CD4-positive, alpha-beta memory T cell (primary cell): ENCODE results near the gene EGR4. TPM values are rescaled to one million over a fixed set of nuclear protein-coding genes. Genes with fewer than 3 reads are reported as not detected.

Experiments
- CTCF ChIA-PET: fragments of 350-600 bp; sonication (Branson Sonifier 250); formaldehyde crosslinking; loops from one replicate; lab custom pipeline; 2021; ENCODE audit warnings: inconsistent platforms; ENCODE audit not compliant: partially characterized antibody; lab: Charles Lee
- POLR2A ChIA-PET: fragments of 350-600 bp; sonication (Branson Sonifier 250); formaldehyde crosslinking; loops from one replicate; lab custom pipeline; 2021; ENCODE audit not compliant: partially characterized antibody; lab: Charles Lee
- DNase-seq, 5 donors: peaks; one replicate each; pipeline versions ENCODE4 v3.0.0 to v3.0.0-alpha.2; 2020 to 2022; ENCODE audit warnings: mixed read lengths in 1 of 5
- H3K27ac ChIP-seq: one replicate; pipeline ENCODE4 v1.7.0; 2013; ENCODE audit warnings: low read depth, low read length
- H3K27me3 ChIP-seq: 2 replicates; pipeline ENCODE4 v1.7.0; 2013; ENCODE audit warnings: mild to moderate bottlenecking, low read length, moderate library complexity; ENCODE audit not compliant: insufficient read depth
- H3K36me3 ChIP-seq: 2 replicates; pipeline ENCODE4 v1.7.0; 2013; ENCODE audit warnings: mild to moderate bottlenecking, low read length, moderate library complexity; ENCODE audit not compliant: insufficient read depth
- H3K4me1 ChIP-seq: 2 replicates; pipeline ENCODE4 v1.7.0; 2013; ENCODE audit warnings: mild to moderate bottlenecking, low read length, moderate library complexity; ENCODE audit not compliant: insufficient read depth
- H3K4me3 ChIP-seq, 2 donors: one replicate each; pipeline ENCODE4 v1.7.0; 2013; ENCODE audit warnings: low read length in 2 of 2, mild to moderate bottlenecking in 1 of 2
- H3K9me3 ChIP-seq, 2 donors: one replicate each; pipeline ENCODE4 v1.7.0; 2013; ENCODE audit warnings: low read length in 2 of 2, control low read depth in 1 of 2; ENCODE audit not compliant: control insufficient read depth in 1 of 2
- H3K27ac Mint-ChIP-seq, 7 donors: one replicate each; pipeline ENCODE4 v1.8.0; 2020 to 2021; ENCODE audit warnings: mixed read lengths in 7 of 7, mild to moderate bottlenecking in 6 of 7, inconsistent platforms in 3 of 7, moderate library complexity in 3 of 7
- H3K27me3 Mint-ChIP-seq, 2 donors: one replicate each; pipeline ENCODE4 v1.8.0; 2020 to 2021; ENCODE audit warnings: mixed read lengths in 2 of 2
- H3K36me3 Mint-ChIP-seq, 2 donors: one replicate each; pipeline ENCODE4 v1.8.0; 2020 to 2021; ENCODE audit warnings: mixed read lengths in 2 of 2, inconsistent platforms in 1 of 2, mild to moderate bottlenecking in 1 of 2
- H3K4me1 Mint-ChIP-seq, 4 donors: one replicate each; pipeline ENCODE4 v1.8.0; 2020 to 2021; ENCODE audit warnings: mixed read lengths in 4 of 4, mild to moderate bottlenecking in 1 of 4
- H3K4me3 Mint-ChIP-seq, 8 donors: one replicate each; pipeline ENCODE4 v1.8.0; 2020 to 2021; ENCODE audit warnings: mixed read lengths in 8 of 8, mild to moderate bottlenecking in 7 of 8, moderate library complexity in 6 of 8, inconsistent platforms in 3 of 8
- H3K9me3 Mint-ChIP-seq, 8 donors: one replicate each; pipeline ENCODE4 v1.8.0; 2020 to 2021; ENCODE audit warnings: mixed read lengths in 8 of 8, mild to moderate bottlenecking in 5 of 8, inconsistent platforms in 3 of 8, moderate library complexity in 1 of 8
- intact Hi-C: fragments of 100-400 bp; cut with micrococcal nuclease; formaldehyde crosslinking; loops from one replicate; pipeline ENCODE4 v1.15.1; 2023
- polyA plus RNA-seq, 2 donors: library from polyadenylated mRNA; unstranded; fragments of 300-500 nt; fragmentation: Illumina TruSeq; gene quantifications; one replicate each; pipeline ENCODE4 v1.2.3, GENCODE V29; 2021
- total RNA-seq, 2 experiments: library from RNA; stranded (reverse); gene quantifications; one replicate each; pipeline ENCODE4 v1.2.3, GENCODE V29; 2021

The EGR4 gene
- total and polyA plus RNA-seq, 4 experiments from 2014 or later: not detected

- no peaks in the 10 kb centered on the region for H3K9me3 ChIP-seq
- peaks cover 8% of the 10 kb centered on the region for H3K4me1 ChIP-seq
- peaks cover 0 to 9% of the 10 kb centered on the region in 2 donors for H3K36me3 Mint-ChIP-seq
- intact Hi-C loops: no loop called here
- H3K9me3 Mint-ChIP-seq: no peaks in the 10 kb centered on the region
- H3K27me3 Mint-ChIP-seq: no peaks in the 10 kb centered on the region
- no peak overlapping the region for H3K4me3 Mint-ChIP-seq
- no peaks in the 10 kb centered on the region for H3K36me3 ChIP-seq
- H3K27ac ChIP-seq: no peak overlapping the region
- POLR2A ChIA-PET: no interaction called here
- H3K4me3 ChIP-seq: no peak overlapping the region
- CTCF ChIA-PET: no interaction called here
- no peak for DNase-seq
- no peak overlapping the region for H3K27ac Mint-ChIP-seq
- no peaks in the 10 kb centered on the region for H3K27me3 ChIP-seq
- peaks cover 1 to 21% (median 5%) of the 10 kb centered on the region in 4 donors for H3K4me1 Mint-ChIP-seq
Measured at GRCh38 chr2:73260338-73260984, 32.9 kb downstream of the EGR4 start.

GRCh38 chr2:73259704-73260337, 33.5 kb downstream of the EGR4 start:
- peak overlapping the region in 1 of 7 donors; percentile 17 for H3K27ac Mint-ChIP-seq
- POLR2A ChIA-PET: no interaction called here

GRCh38 chr2:73259276-73259675, 34.1 kb downstream of the EGR4 start:
- no peaks in the 10 kb centered on the region for H3K36me3 ChIP-seq
- H3K9me3 ChIP-seq: no peaks in the 10 kb centered on the region
- no peak overlapping the region for H3K4me3 Mint-ChIP-seq
- ChIA-PET CTCF (interaction anchor here (3.6 kb wide), 1 partner anchor 30 kb away, joined by 13 read pairs; no protein-coding TSS in a partner anchor), POLR2A (no interaction called here)
- no peaks in the 10 kb centered on the region for H3K27me3 Mint-ChIP-seq
- peaks cover 8% of the 10 kb centered on the region for H3K4me1 ChIP-seq
- H3K9me3 Mint-ChIP-seq: peaks cover 0 to 2% (median 0%) of the 10 kb centered on the region in 8 donors
- intact Hi-C loops: no loop called here
- no peaks in the 10 kb centered on the region for H3K27me3 ChIP-seq
- no peak overlapping the region for H3K4me3 ChIP-seq
- H3K27ac ChIP-seq: no peak overlapping the region
- peaks cover 0 to 13% of the 10 kb centered on the region in 2 donors for H3K36me3 Mint-ChIP-seq
- no peak overlapping the region for H3K27ac Mint-ChIP-seq
- peaks cover 1 to 21% (median 5%) of the 10 kb centered on the region in 4 donors for H3K4me1 Mint-ChIP-seq
- no peak for DNase-seq

More at GRCh38 chr2:73259704-73260337, 33.5 kb downstream of the EGR4 start:
- H3K4me1 ChIP-seq: peaks cover 8% of the 10 kb centered on the region
- CTCF ChIA-PET: interaction anchor here (3.6 kb wide), 1 partner anchor 29 kb away, joined by 13 read pairs; no protein-coding TSS in a partner anchor
- H3K27me3 Mint-ChIP-seq: no peaks in the 10 kb centered on the region
- H3K9me3 Mint-ChIP-seq: peaks cover 0 to 2% (median 0%) of the 10 kb centered on the region in 8 donors
- H3K4me3 Mint-ChIP-seq: no peak overlapping the region
- H3K4me3 ChIP-seq: no peak overlapping the region
- H3K9me3 ChIP-seq: no peaks in the 10 kb centered on the region
- DNase-seq: no peak
- peaks cover 1 to 21% (median 5%) of the 10 kb centered on the region in 4 donors for H3K4me1 Mint-ChIP-seq
- no peaks in the 10 kb centered on the region for H3K27me3 ChIP-seq
- no peak overlapping the region for H3K27ac ChIP-seq
- H3K36me3 ChIP-seq: no peaks in the 10 kb centered on the region
- intact Hi-C loops: no loop called here
- peaks cover 0 to 9% of the 10 kb centered on the region in 2 donors for H3K36me3 Mint-ChIP-seq

- ChIA-PET CTCF (interaction anchor here (3.6 kb wide), 1 partner anchor 30 kb away, joined by 13 read pairs; no protein-coding TSS in a partner anchor), POLR2A (interaction anchor here (1.8 kb wide), 1 partner anchor 9 kb away, joined by 8 read pairs; no protein-coding TSS in a partner anchor)
- H3K27ac ChIP-seq: no peak overlapping the region
- Mint-ChIP-seq H3K27me3 (no peaks in the 10 kb centered on the region), H3K36me3 (peaks cover 2 to 13% of the 10 kb centered on the region in 2 donors), H3K9me3 (peaks cover 0 to 2% (median 0%) of the 10 kb centered on the region in 8 donors), H3K27ac (no peak overlapping the region), H3K4me3 (no peak overlapping the region), H3K4me1 (peaks cover 1 to 21% (median 5%) of the 10 kb centered on the region in 4 donors)
- H3K27me3 ChIP-seq: no peaks in the 10 kb centered on the region
- H3K36me3 ChIP-seq: no peaks in the 10 kb centered on the region
- intact Hi-C loops: no loop called here
- no peaks in the 10 kb centered on the region for H3K9me3 ChIP-seq
- peaks cover 8% of the 10 kb centered on the region for H3K4me1 ChIP-seq
- DNase-seq: no peak
- H3K4me3 ChIP-seq: no peak overlapping the region
Measured at GRCh38 chr2:73258913-73259215, 34.5 kb downstream of the EGR4 start.

GRCh38 chr2:73258186-73258912, 35.0 kb downstream of the EGR4 start:
- Histone ChIP-seq H3K4me3 (no peak overlapping the region), H3K27me3 (no peaks in the 10 kb centered on the region), H3K27ac (no peak overlapping the region), H3K9me3 (no peaks in the 10 kb centered on the region), H3K4me1 (peaks cover 8% of the 10 kb centered on the region), H3K36me3 (peaks cover 1% of the 10 kb centered on the region)
- intact Hi-C loops: no loop called here
- H3K9me3 Mint-ChIP-seq: peaks cover 0 to 2% (median 0%) of the 10 kb centered on the region in 8 donors
- H3K4me3 Mint-ChIP-seq: no peak overlapping the region
- DNase-seq: no peak
- CTCF ChIA-PET: interaction anchor here (3.6 kb wide), 1 partner anchor 31 kb away, joined by 13 read pairs; no protein-coding TSS in a partner anchor
- H3K27me3 Mint-ChIP-seq: no peaks in the 10 kb centered on the region
- POLR2A ChIA-PET: interaction anchor here (1.8 kb wide), 1 partner anchor 10 kb away, joined by 8 read pairs; no protein-coding TSS in a partner anchor
- H3K4me1 Mint-ChIP-seq: peaks cover 1 to 21% (median 5%) of the 10 kb centered on the region in 4 donors
- peak overlapping the region in 2 of 7 donors; percentile 22 to 57 for H3K27ac Mint-ChIP-seq
- peaks cover 6 to 15% of the 10 kb centered on the region in 2 donors for H3K36me3 Mint-ChIP-seq

GRCh38 chr2:73257425-73258125, 35.8 kb downstream of the EGR4 start:
- POLR2A ChIA-PET: interaction anchor here (1.0 to 1.8 kb wide), 3 partner anchors 10 to 128 kb away, joined by 3 to 8 read pairs (median 3); partner anchors contain the start of genes ALMS1 and CCT7
- peak in 3 of 5 donors; percentile 21 to 36 (median 24) for DNase-seq
- peaks cover 13 to 20% of the 10 kb centered on the region in 2 donors for H3K36me3 Mint-ChIP-seq
- Histone ChIP-seq H3K27ac (no peak overlapping the region), H3K27me3 (no peaks in the 10 kb centered on the region), H3K36me3 (peaks cover 7% of the 10 kb centered on the region), H3K4me3 (no peak overlapping the region), H3K9me3 (no peaks in the 10 kb centered on the region), H3K4me1 (peaks cover 8% of the 10 kb centered on the region)
- H3K4me3 Mint-ChIP-seq: no peak overlapping the region
- H3K27me3 Mint-ChIP-seq: no peaks in the 10 kb centered on the region
- H3K9me3 Mint-ChIP-seq: peaks cover 0 to 2% (median 0%) of the 10 kb centered on the region in 8 donors
- intact Hi-C loops: no loop called here
- H3K27ac Mint-ChIP-seq: peak overlapping the region in 4 of 7 donors; percentile 22 to 75 (median 62)
- peaks cover 1 to 21% (median 5%) of the 10 kb centered on the region in 4 donors for H3K4me1 Mint-ChIP-seq
- CTCF ChIA-PET: interaction anchor here (1.1 to 3.6 kb wide), 2 partner anchors 19 to 32 kb away, joined by 3 to 13 read pairs; no protein-coding TSS in a partner anchor
